ENCODE results near the gene FA2H.
"Not testable (repeated sequence)": the region's sequence is repeated elsewhere in the genome, so short reads cannot be mapped to it uniquely, and the experiment has no call there.

The FA2H gene

GRCh38 chr16:74677868-74678267, 96.8 kb downstream of the FA2H start:
- no peaks in the 10 kb centered on the region for H3K4me1 ChIP-seq
- no peak overlapping the region for H3K4me3 ChIP-seq (ENCODE audit: low read depth, low read length)
- H3K36me3 ChIP-seq = no peaks in the 10 kb centered on the region
- H3K27me3 ChIP-seq = peaks cover 4% of the 10 kb centered on the region; the same call in 1 of the 2 replicates
- no peaks in the 10 kb centered on the region for H3K9me3 ChIP-seq
- no peak for DNase-seq
- TF ChIP-seq CTCF (IDR thresholded peaks at IDR 0.05; ENCODE audit: low read depth, low read length) = no peak

- Histone ChIP-seq H3K4me3 (ENCODE audit: low read depth, low read length) (no peak overlapping the region), H3K36me3 (no peaks in the 10 kb centered on the region), H3K4me1 (no peaks in the 10 kb centered on the region), H3K27me3 (peaks cover 10% of the 10 kb centered on the region; the same call in 1 of the 2 replicates), H3K9me3 (no peaks in the 10 kb centered on the region)
- DNase-seq = no peak
- TF ChIP-seq CTCF (IDR thresholded peaks at IDR 0.05; ENCODE audit: low read depth, low read length) = no peak
Observed at GRCh38 chr16:74673876-74674275, 100.7 kb downstream of the FA2H start.

- H3K27me3 ChIP-seq; H3K4me3 ChIP-seq (ENCODE audit: low read depth, low read length); H3K4me1 ChIP-seq; H3K9me3 ChIP-seq; DNase-seq: not testable (repeated sequence)
- peaks cover 22% of the 10 kb centered on the region for H3K36me3 ChIP-seq
Observed at GRCh38 chr16:74668877-74669276, 105.7 kb downstream of the FA2H start.

- peak; percentile 17 for DNase-seq
- Histone ChIP-seq H3K4me1 (no peaks in the 10 kb centered on the region), H3K27me3 (peaks cover 1% of the 10 kb centered on the region; the same call in 1 of the 2 replicates), H3K4me3 (ENCODE audit: low read depth, low read length) (peak overlapping the region; percentile 93), H3K36me3 (peaks cover 38% of the 10 kb centered on the region), H3K9me3 (no peaks in the 10 kb centered on the region)
- no peak for TF ChIP-seq CTCF (IDR thresholded peaks at IDR 0.05; ENCODE audit: low read depth, low read length)
Observed at GRCh38 chr16:74667255-74667700, 107.3 kb downstream of the FA2H start.

- H3K4me1 ChIP-seq = no peaks in the 10 kb centered on the region
- TF ChIP-seq CTCF (IDR thresholded peaks at IDR 0.05; ENCODE audit: low read depth, low read length) = no peak
- DNase-seq = peak; percentile 97
- H3K4me3 ChIP-seq (ENCODE audit: low read depth, low read length) = peak within 1 kb of the TSS; percentile 93
- no peaks in the 10 kb centered on the region for H3K27me3 ChIP-seq
- H3K36me3 ChIP-seq = peaks cover 43% of the 10 kb centered on the region
- H3K9me3 ChIP-seq = no peaks in the 10 kb centered on the region
Observed at GRCh38 chr16:74666425-74667254, 108.0 kb downstream of the FA2H start, which contains the start of gene RFWD3. TSS of gene RFWD3 (minus strand) at chr16:74666877. CDS start at chr16:74661449, 5,428 bp downstream.

- H3K9me3 ChIP-seq = no peaks in the 10 kb centered on the region
- H3K36me3 ChIP-seq = peaks cover 49% of the 10 kb centered on the region
- no peaks in the 10 kb centered on the region for H3K4me1 ChIP-seq
- DNase-seq = no peak
- H3K4me3 ChIP-seq (ENCODE audit: low read depth, low read length) = peak overlapping the region; percentile 93
- H3K27me3 ChIP-seq = no peaks in the 10 kb centered on the region
- TF ChIP-seq CTCF (IDR thresholded peaks at IDR 0.05; ENCODE audit: low read depth, low read length) = no peak
Observed at GRCh38 chr16:74666010-74666421, 108.6 kb downstream of the FA2H start.

Measured in BE2C (cell line).